Activated naive CD8-positive, alpha-beta T cell treated with anti-CD3 and anti-CD28 coated beads, Interleukin-2, amount 50 U/mL, for 24 hours (primary cell): ENCODE measurements around the gene SNX7.

Source experiments
- ATAC-seq: fragments of 150-1000 bp; cut with Tn5 transposase; one replicate; pipeline ENCODE4 v1.10.0; 2021
- DNase-seq: peaks from one replicate; pipeline ENCODE4 v3.0.0; 2021
- H3K27ac Mint-ChIP-seq: one replicate; pipeline ENCODE4 v1.8.0; 2021; ENCODE audit warnings: mild to moderate bottlenecking, mixed read lengths
- H3K27me3 Mint-ChIP-seq: one replicate; pipeline ENCODE4 v1.8.0; 2021; ENCODE audit warnings: mixed read lengths
- H3K36me3 Mint-ChIP-seq: one replicate; pipeline ENCODE4 v1.8.0; 2021; ENCODE audit warnings: low read depth, mixed read lengths
- H3K4me1 Mint-ChIP-seq: one replicate; pipeline ENCODE4 v1.8.0; 2021; ENCODE audit warnings: mixed read lengths
- H3K4me3 Mint-ChIP-seq: one replicate; pipeline ENCODE4 v1.8.0; 2021; ENCODE audit warnings: mild to moderate bottlenecking, moderate library complexity, mixed read lengths
- H3K9me3 Mint-ChIP-seq: one replicate; pipeline ENCODE4 v1.8.0; 2021; ENCODE audit warnings: mixed read lengths

The SNX7 gene

GRCh38 chr1:98769162-98769561 is 107.6 kb downstream of the SNX7 start:
- Mint-ChIP-seq H3K4me3 (no peak overlapping the region), H3K4me1 (no peaks in the 10 kb centered on the region), H3K27ac (no peak overlapping the region), H3K36me3 (no peaks in the 10 kb centered on the region), H3K9me3 (no peaks in the 10 kb centered on the region), H3K27me3 (no peaks in the 10 kb centered on the region)
- no peak for DNase-seq
- no peak for ATAC-seq

GRCh38 chr1:98781906-98782305 is 120.4 kb downstream of the SNX7 start:
- Mint-ChIP-seq H3K4me1 (no peaks in the 10 kb centered on the region), H3K27ac (no peak overlapping the region)
- no peak for ATAC-seq

GRCh38 chr1:98783821-98784220 is 122.3 kb downstream of the SNX7 start:
- Mint-ChIP-seq H3K4me1 (no peaks in the 10 kb centered on the region), H3K4me3 (no peak overlapping the region), H3K9me3 (peaks cover 13% of the 10 kb centered on the region), H3K27me3 (no peaks in the 10 kb centered on the region), H3K27ac (no peak overlapping the region), H3K36me3 (peaks cover 2% of the 10 kb centered on the region)
- DNase-seq (no peak), ATAC-seq (no peak)

More at GRCh38 chr1:98781906-98782305, 120.4 kb downstream of the SNX7 start:
- no peak for DNase-seq
- Mint-ChIP-seq H3K27me3 (peaks cover 3% of the 10 kb centered on the region), H3K36me3 (peaks cover 2% of the 10 kb centered on the region), H3K4me3 (no peak overlapping the region), H3K9me3 (peaks cover 13% of the 10 kb centered on the region)

GRCh38 chr1:98791498-98791897 is 130.0 kb downstream of the SNX7 start:
- DNase-seq (no peak), ATAC-seq (no peak)
- Mint-ChIP-seq H3K9me3 (no peaks in the 10 kb centered on the region), H3K4me1 (peaks cover 2% of the 10 kb centered on the region), H3K27me3 (no peaks in the 10 kb centered on the region), H3K27ac (no peak overlapping the region), H3K36me3 (no peaks in the 10 kb centered on the region), H3K4me3 (no peak overlapping the region)

GRCh38 chr1:98792123-98792522 is 130.6 kb downstream of the SNX7 start:
- ATAC-seq (no peak), DNase-seq (no peak)
- Mint-ChIP-seq H3K36me3 (no peaks in the 10 kb centered on the region), H3K27me3 (no peaks in the 10 kb centered on the region), H3K4me1 (peaks cover 7% of the 10 kb centered on the region), H3K9me3 (no peaks in the 10 kb centered on the region), H3K4me3 (no peak overlapping the region), H3K27ac (no peak overlapping the region)

- peaks cover 15% of the 10 kb centered on the region for H3K4me1 Mint-ChIP-seq
- H3K36me3 Mint-ChIP-seq, result no peaks in the 10 kb centered on the region
- H3K4me3 Mint-ChIP-seq, result no peak overlapping the region
- no peaks in the 10 kb centered on the region for H3K27me3 Mint-ChIP-seq
- no peak overlapping the region for H3K27ac Mint-ChIP-seq
- DNase-seq, result no peak
- ATAC-seq, result no peak
- H3K9me3 Mint-ChIP-seq, result no peaks in the 10 kb centered on the region
Observed at GRCh38 chr1:98793136-98793535, 131.6 kb downstream of the SNX7 start.

- no peak overlapping the region for H3K4me3 Mint-ChIP-seq
- peak; percentile 78 for ATAC-seq
- H3K27ac Mint-ChIP-seq, result no peak overlapping the region
- H3K27me3 Mint-ChIP-seq, result no peaks in the 10 kb centered on the region
- no peaks in the 10 kb centered on the region for H3K9me3 Mint-ChIP-seq
- H3K4me1 Mint-ChIP-seq, result peaks cover 19% of the 10 kb centered on the region
- DNase-seq, result peak; percentile 20
- no peaks in the 10 kb centered on the region for H3K36me3 Mint-ChIP-seq
Observed at GRCh38 chr1:98794196-98794886, 132.8 kb downstream of the SNX7 start.

- Mint-ChIP-seq H3K4me3 (no peak overlapping the region), H3K27ac (no peak overlapping the region), H3K4me1 (peaks cover 19% of the 10 kb centered on the region), H3K27me3 (no peaks in the 10 kb centered on the region), H3K36me3 (no peaks in the 10 kb centered on the region), H3K9me3 (no peaks in the 10 kb centered on the region)
- DNase-seq, result no peak
- ATAC-seq, result no peak
Observed at GRCh38 chr1:98796049-98796448, 134.5 kb downstream of the SNX7 start.

- no peak overlapping the region for H3K27ac Mint-ChIP-seq
- H3K4me3 Mint-ChIP-seq, result no peak overlapping the region
- peaks cover 19% of the 10 kb centered on the region for H3K4me1 Mint-ChIP-seq
- DNase-seq (no peak), ATAC-seq (no peak)
- no peaks in the 10 kb centered on the region for H3K36me3 Mint-ChIP-seq
- no peaks in the 10 kb centered on the region for H3K9me3 Mint-ChIP-seq
- no peaks in the 10 kb centered on the region for H3K27me3 Mint-ChIP-seq
Observed at GRCh38 chr1:98797506-98797905, 136.0 kb downstream of the SNX7 start.
